GM23338 (cell line): ENCODE results near the gene C2orf92.

Experiments
- CREB1 ChIP-seq: fragments of 250-450 bp; sonication (Bioruptor Pico); IDR thresholded peaks from 2 replicates; pipeline ENCODE4 v1.5.0; 2020; ENCODE audit warnings: low read depth, mild to moderate bottlenecking, moderate library complexity
- CTCF ChIP-seq, 2 experiments: fragments of 200-600 bp in 1 of 2; sonication (generic) in 1 of 2; conservative IDR thresholded peaks; 2 replicates each; pipeline versions ENCODE4 v1.5.1 to v1.6.1; 2016 to 2017; ENCODE audit warnings: antibody characterized with exemption in 2 of 2, low read depth in 2 of 2, mild to moderate bottlenecking in 2 of 2, moderate library complexity in 1 of 2
- EZH2 ChIP-seq: fragments of 200-600 bp; sonication (generic); IDR thresholded peaks from one replicate; pipeline ENCODE4 v1.8.0; 2017; ENCODE audit warnings: antibody characterized with exemption, mild to moderate bottlenecking, low read depth; ENCODE audit not compliant: unreplicated experiment
- EZH2phosphoT487 ChIP-seq: fragments of 200-600 bp; sonication (generic); IDR thresholded peaks from one replicate; pipeline ENCODE4 v1.8.1; 2018; ENCODE audit warnings: antibody characterized with exemption; ENCODE audit not compliant: unreplicated experiment
- JUNB ChIP-seq: IDR thresholded peaks from one replicate; pipeline ENCODE4 v1.6.1; 2016; ENCODE audit warnings: antibody characterized with exemption; ENCODE audit not compliant: unreplicated experiment
- POLR2AphosphoS5 ChIP-seq: IDR thresholded peaks from 2 replicates; pipeline ENCODE4 v1.6.1; 2016; ENCODE audit warnings: antibody characterized with exemption, low read depth
- REST ChIP-seq: IDR thresholded peaks from one replicate; pipeline ENCODE4 v1.6.1; 2018; ENCODE audit warnings: antibody characterized with exemption; ENCODE audit not compliant: unreplicated experiment
- ZNF114 ChIP-seq: fragments of 250-450 bp; sonication (Bioruptor Pico); IDR thresholded peaks from 2 replicates; pipeline ENCODE4 v1.5.0; 2020; ENCODE audit warnings: mild to moderate bottlenecking, moderate library complexity
- ZNF331 ChIP-seq: fragments of 250-450 bp; sonication (Bioruptor Pico); IDR thresholded peaks from 2 replicates; pipeline ENCODE4 v1.5.0; 2020; ENCODE audit warnings: low read depth, mild to moderate bottlenecking, moderate library complexity
- ZNF462 ChIP-seq: fragments of 250-450 bp; sonication (Bioruptor Pico); IDR thresholded peaks from 2 replicates; pipeline ENCODE4 v1.5.0; 2020; ENCODE audit warnings: mild to moderate bottlenecking, moderate library complexity
- TF ChIP-seq, protein P1 (sequence below): IDR thresholded peaks from 2 replicates; pipeline ENCODE4 v1.6.1; 2016; ENCODE audit warnings: antibody characterized with exemption

DNA sequence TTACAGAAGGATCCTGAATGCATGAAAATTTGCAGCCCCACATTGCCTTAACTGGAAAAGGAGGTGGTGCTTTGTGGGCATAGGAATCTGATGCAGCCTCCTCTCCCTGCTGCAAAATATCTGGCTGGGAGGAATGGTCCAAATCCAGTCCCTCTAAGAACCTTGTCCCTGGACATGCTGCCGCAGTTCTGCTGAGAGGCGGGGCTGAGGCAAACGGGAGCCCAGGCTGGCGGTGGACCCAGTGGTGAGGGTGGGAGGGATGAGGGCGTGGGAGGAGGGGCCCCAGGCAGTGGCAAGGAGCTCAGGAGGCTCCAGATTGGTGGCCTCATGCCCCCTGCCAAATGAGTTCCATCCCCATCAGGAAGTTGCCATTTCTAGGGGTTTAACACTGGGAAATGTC, 80.1 kb downstream of the C2orf92 start:
- no peak for TF ChIP-seq CTCF (conservative IDR thresholded peaks at IDR 0.05; ENCODE audit: low read depth in 2 of 2)
- TF ChIP-seq EZH2: no peak
- no peak for TF ChIP-seq EZH2phosphoT487
- no peak for TF ChIP-seq ZNF114 (CRISPR knock-in tag)
- TF ChIP-seq REST: no peak
- TF ChIP-seq ZNF462 (CRISPR knock-in tag): no peak
- TF ChIP-seq, protein P1, sequence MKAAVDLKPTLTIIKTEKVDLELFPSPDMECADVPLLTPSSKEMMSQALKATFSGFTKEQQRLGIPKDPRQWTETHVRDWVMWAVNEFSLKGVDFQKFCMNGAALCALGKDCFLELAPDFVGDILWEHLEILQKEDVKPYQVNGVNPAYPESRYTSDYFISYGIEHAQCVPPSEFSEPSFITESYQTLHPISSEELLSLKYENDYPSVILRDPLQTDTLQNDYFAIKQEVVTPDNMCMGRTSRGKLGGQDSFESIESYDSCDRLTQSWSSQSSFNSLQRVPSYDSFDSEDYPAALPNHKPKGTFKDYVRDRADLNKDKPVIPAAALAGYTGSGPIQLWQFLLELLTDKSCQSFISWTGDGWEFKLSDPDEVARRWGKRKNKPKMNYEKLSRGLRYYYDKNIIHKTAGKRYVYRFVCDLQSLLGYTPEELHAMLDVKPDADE: no peak
- TF ChIP-seq JUNB: no peak
- no peak for TF ChIP-seq POLR2AphosphoS5
- TF ChIP-seq ZNF331: no peak
- TF ChIP-seq CREB1 (CRISPR knock-in tag): no peak
